WTC11 (cell line): ENCODE measurements around the gene SHISA7.

Experiments used
- ARID4B ChIP-seq: sonication (generic); formaldehyde crosslinking; IDR thresholded peaks from 2 replicates; pipeline ENCODE4 v1.8.0; 2023; ENCODE audit warnings: missing genetic modification reagents, mild to moderate bottlenecking, borderline replicate concordance
- ATF2 ChIP-seq: sonication (generic); formaldehyde crosslinking; IDR thresholded peaks from 2 replicates; pipeline ENCODE4 v1.8.1; 2022; ENCODE audit warnings: low read depth, missing genetic modification reagents, borderline replicate concordance
- ATF3 ChIP-seq: sonication (generic); formaldehyde crosslinking; conservative IDR thresholded peaks from 2 replicates; pipeline ENCODE4 v1.8.1; 2022; ENCODE audit warnings: mild to moderate bottlenecking, missing genetic modification reagents
- E2F1 ChIP-seq: sonication (generic); formaldehyde crosslinking; IDR thresholded peaks from 2 replicates; pipeline ENCODE4 v1.8.0; 2022; ENCODE audit warnings: mild to moderate bottlenecking, missing genetic modification reagents
- GRHL2 ChIP-seq: fragments of 250-450 bp; sonication (Bioruptor Pico); IDR thresholded peaks from 2 replicates; pipeline ENCODE4 v1.8.0; 2022; ENCODE audit warnings: mild to moderate bottlenecking, moderate library complexity; ENCODE audit not compliant: insufficient replicate concordance, severe bottlenecking
- ZNF425 ChIP-seq: fragments of 250-450 bp; sonication (Bioruptor Pico); conservative IDR thresholded peaks from 2 replicates; pipeline ENCODE4 v1.9.0; 2021; ENCODE audit warnings: mild to moderate bottlenecking
- TF ChIP-seq, protein P1 (sequence below): fragments of 200-600 bp; IDR thresholded peaks from 2 replicates; pipeline ENCODE4 v1.8.0; 2022; ENCODE audit warnings: antibody characterized with exemption
- TF ChIP-seq, protein P2 (sequence below): sonication (generic); formaldehyde crosslinking; IDR thresholded peaks from 2 replicates; pipeline ENCODE4 v1.8.0; 2022; ENCODE audit warnings: mild to moderate bottlenecking, missing genetic modification reagents
- TF ChIP-seq, protein P3 (sequence below): sonication (generic); formaldehyde crosslinking; IDR thresholded peaks from 2 replicates; pipeline ENCODE4 v1.8.1; 2023; ENCODE audit warnings: mild to moderate bottlenecking, missing genetic modification reagents

GRCh38 chr19:55424518-55424917 lies 18.6 kb downstream of the SHISA7 start:
- TF ChIP-seq E2F1 (no peak), GRHL2 (CRISPR knock-in tag) (no peak), ATF3 (CRISPR knock-in tag) (no peak), ARID4B (CRISPR knock-in tag) (no peak), ZNF425 (CRISPR knock-in tag) (no peak), ATF2 (CRISPR knock-in tag) (no peak)
- TF ChIP-seq, protein P1, sequence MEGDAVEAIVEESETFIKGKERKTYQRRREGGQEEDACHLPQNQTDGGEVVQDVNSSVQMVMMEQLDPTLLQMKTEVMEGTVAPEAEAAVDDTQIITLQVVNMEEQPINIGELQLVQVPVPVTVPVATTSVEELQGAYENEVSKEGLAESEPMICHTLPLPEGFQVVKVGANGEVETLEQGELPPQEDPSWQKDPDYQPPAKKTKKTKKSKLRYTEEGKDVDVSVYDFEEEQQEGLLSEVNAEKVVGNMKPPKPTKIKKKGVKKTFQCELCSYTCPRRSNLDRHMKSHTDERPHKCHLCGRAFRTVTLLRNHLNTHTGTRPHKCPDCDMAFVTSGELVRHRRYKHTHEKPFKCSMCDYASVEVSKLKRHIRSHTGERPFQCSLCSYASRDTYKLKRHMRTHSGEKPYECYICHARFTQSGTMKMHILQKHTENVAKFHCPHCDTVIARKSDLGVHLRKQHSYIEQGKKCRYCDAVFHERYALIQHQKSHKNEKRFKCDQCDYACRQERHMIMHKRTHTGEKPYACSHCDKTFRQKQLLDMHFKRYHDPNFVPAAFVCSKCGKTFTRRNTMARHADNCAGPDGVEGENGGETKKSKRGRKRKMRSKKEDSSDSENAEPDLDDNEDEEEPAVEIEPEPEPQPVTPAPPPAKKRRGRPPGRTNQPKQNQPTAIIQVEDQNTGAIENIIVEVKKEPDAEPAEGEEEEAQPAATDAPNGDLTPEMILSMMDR: no peak
- TF ChIP-seq, protein P2, sequence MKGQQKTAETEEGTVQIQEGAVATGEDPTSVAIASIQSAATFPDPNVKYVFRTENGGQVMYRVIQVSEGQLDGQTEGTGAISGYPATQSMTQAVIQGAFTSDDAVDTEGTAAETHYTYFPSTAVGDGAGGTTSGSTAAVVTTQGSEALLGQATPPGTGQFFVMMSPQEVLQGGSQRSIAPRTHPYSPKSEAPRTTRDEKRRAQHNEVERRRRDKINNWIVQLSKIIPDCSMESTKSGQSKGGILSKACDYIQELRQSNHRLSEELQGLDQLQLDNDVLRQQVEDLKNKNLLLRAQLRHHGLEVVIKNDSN: no peak
- TF ChIP-seq, protein P3, sequence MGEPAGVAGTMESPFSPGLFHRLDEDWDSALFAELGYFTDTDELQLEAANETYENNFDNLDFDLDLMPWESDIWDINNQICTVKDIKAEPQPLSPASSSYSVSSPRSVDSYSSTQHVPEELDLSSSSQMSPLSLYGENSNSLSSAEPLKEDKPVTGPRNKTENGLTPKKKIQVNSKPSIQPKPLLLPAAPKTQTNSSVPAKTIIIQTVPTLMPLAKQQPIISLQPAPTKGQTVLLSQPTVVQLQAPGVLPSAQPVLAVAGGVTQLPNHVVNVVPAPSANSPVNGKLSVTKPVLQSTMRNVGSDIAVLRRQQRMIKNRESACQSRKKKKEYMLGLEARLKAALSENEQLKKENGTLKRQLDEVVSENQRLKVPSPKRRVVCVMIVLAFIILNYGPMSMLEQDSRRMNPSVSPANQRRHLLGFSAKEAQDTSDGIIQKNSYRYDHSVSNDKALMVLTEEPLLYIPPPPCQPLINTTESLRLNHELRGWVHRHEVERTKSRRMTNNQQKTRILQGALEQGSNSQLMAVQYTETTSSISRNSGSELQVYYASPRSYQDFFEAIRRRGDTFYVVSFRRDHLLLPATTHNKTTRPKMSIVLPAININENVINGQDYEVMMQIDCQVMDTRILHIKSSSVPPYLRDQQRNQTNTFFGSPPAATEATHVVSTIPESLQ: no peak
